HG03103 (cell line): ENCODE measurements around the gene CCDC69.
A peak's percentile ranks its signal among the peaks of the same experiment; 100 is the strongest.

ENCODE experiments used
- ATAC-seq: cut with Tn5 transposase; IDR thresholded peaks from one replicate; pipeline ENCODE4 v1.9.1; 2021; ENCODE audit warnings: low read depth; ENCODE audit not compliant: unreplicated experiment

The CCDC69 gene

GRCh38 chr5:151224372-151224771 is 480 bp upstream of the CCDC69 start:
- no peak for ATAC-seq

GRCh38 chr5:151222790-151223446 is 974 bp downstream of the CCDC69 start:
- ATAC-seq: peak; percentile 55

- ATAC-seq: no peak
Observed at GRCh38 chr5:151222054-151222789, 1.7 kb downstream of the CCDC69 start.

GRCh38 chr5:151221574-151221973 is 2.3 kb downstream of the CCDC69 start:
- ATAC-seq: no peak

- no peak for ATAC-seq
Observed at GRCh38 chr5:151219789-151220188, 4.1 kb downstream of the CCDC69 start.

GRCh38 chr5:151219138-151219537 is 4.8 kb downstream of the CCDC69 start:
- ATAC-seq: no peak

- no peak for ATAC-seq
Observed at GRCh38 chr5:151218177-151218576, 5.7 kb downstream of the CCDC69 start.

GRCh38 chr5:151216781-151217180 is 7.1 kb downstream of the CCDC69 start:
- ATAC-seq: no peak

GRCh38 chr5:151215546-151215880 is 8.4 kb downstream of the CCDC69 start:
- ATAC-seq: no peak

GRCh38 chr5:151214614-151215545 is 9.0 kb downstream of the CCDC69 start:
- ATAC-seq: peak; percentile 45

- peak; percentile 71 for ATAC-seq
Observed at GRCh38 chr5:151213803-151214613, 9.9 kb downstream of the CCDC69 start.

- ATAC-seq: no peak
Observed at GRCh38 chr5:151212406-151212798, 11.5 kb downstream of the CCDC69 start.

- no peak for ATAC-seq
Observed at GRCh38 chr5:151208481-151208914, 15.4 kb downstream of the CCDC69 start.

- no peak for ATAC-seq
Observed at GRCh38 chr5:151205411-151205810, 18.5 kb downstream of the CCDC69 start.

- ATAC-seq: no peak
Observed at GRCh38 chr5:151204051-151204450, 19.8 kb downstream of the CCDC69 start.

- ATAC-seq: no peak
Observed at GRCh38 chr5:151202381-151203139, 21.3 kb downstream of the CCDC69 start.

- ATAC-seq: no peak
Observed at GRCh38 chr5:151200913-151201595, 22.8 kb downstream of the CCDC69 start.

GRCh38 chr5:151199581-151200185 is 24.2 kb downstream of the CCDC69 start:
- no peak for ATAC-seq

GRCh38 chr5:151198861-151199260 is 25.0 kb downstream of the CCDC69 start:
- ATAC-seq: no peak
